ENCODE results near the gene SHB. TPM values are rescaled to one million over a fixed set of nuclear protein-coding genes. Genes with fewer than 3 reads are reported as not detected.

SHB gene
- total RNA-seq, 4 donors from 2014 or later: 17.7 to 31.4 (median 24.2) TPM

GRCh38 chr9:38074441-38074961, 5.5 kb upstream of the SHB start:
- intact Hi-C loops (cut with DNase I): no loop called here
- no peak for DNase-seq
- peaks cover 1 to 27% (median 10%) of the 10 kb centered on the region in 3 donors for H3K4me1 ChIP-seq

DNA sequence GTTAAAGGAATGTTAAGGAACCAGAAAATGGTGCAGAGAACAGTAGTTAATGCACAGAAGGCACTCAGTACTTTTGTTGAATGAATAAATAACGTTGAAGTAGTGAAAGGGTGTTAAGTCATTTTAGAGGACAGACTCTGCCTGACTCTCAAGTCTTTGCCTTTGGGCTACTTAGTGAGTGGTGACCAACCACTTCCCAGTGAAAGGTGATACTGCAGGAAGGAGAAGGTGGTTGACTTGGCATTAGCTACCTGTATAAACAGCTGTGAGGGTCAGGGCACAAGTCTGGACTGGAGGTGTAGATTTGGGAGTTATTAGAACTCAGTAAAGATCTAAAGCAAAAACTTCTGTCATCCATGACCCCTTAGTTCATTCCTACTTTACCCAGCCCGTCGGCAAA, 4.9 kb upstream of the SHB start:
- 48 to 68% methylated on average over 3 of the region's 3 CpGs for WGBS, 2 donors
- no peak overlapping the region for H3K27ac ChIP-seq
- H3K4me3 ChIP-seq: no peak overlapping the region
- TF ChIP-seq CTCF (IDR thresholded peaks at IDR 0.05): no peak
- TF ChIP-seq POLR2A (IDR thresholded peaks at IDR 0.05): no peak
- DNase-seq: no peak
- no peaks in the 10 kb centered on the region for H3K36me3 ChIP-seq
- H3K9me3 ChIP-seq: no peaks in the 10 kb centered on the region
- intact Hi-C loops (cut with DNase I): no loop called here
- H3K27me3 ChIP-seq: no peaks in the 10 kb centered on the region
- peaks cover 3 to 25% (median 10%) of the 10 kb centered on the region in 3 donors for H3K4me1 ChIP-seq

More at GRCh38 chr9:38074441-38074961, 5.5 kb upstream of the SHB start:
- no peak overlapping the region for H3K4me3 ChIP-seq
- TF ChIP-seq POLR2A (IDR thresholded peaks at IDR 0.05) (no peak), CTCF (IDR thresholded peaks at IDR 0.05) (no peak)
- WGBS, 2 donors: 66 to 84% methylated on average over 5 of the region's 5 CpGs
- H3K27me3 ChIP-seq: no peaks in the 10 kb centered on the region
- no peaks in the 10 kb centered on the region for H3K9me3 ChIP-seq
- no peaks in the 10 kb centered on the region for H3K36me3 ChIP-seq
- no peak overlapping the region for H3K27ac ChIP-seq

GRCh38 chr9:38071470-38072134, 2.6 kb upstream of the SHB start:
- Histone ChIP-seq H3K27ac (peak overlapping the region in 1 of 4 donors; percentile 21), H3K4me1 (peaks cover 8 to 42% (median 10%) of the 10 kb centered on the region in 3 donors), H3K9me3 (no peaks in the 10 kb centered on the region), H3K4me3 (no peak overlapping the region), H3K36me3 (no peaks in the 10 kb centered on the region), H3K27me3 (no peaks in the 10 kb centered on the region)
- intact Hi-C loops (cut with DNase I): no loop called here
- TF ChIP-seq CTCF (IDR thresholded peaks at IDR 0.05) (no peak), POLR2A (IDR thresholded peaks at IDR 0.05) (no peak)
- 45 to 57% methylated on average over 6 to 7 of the region's 7 CpGs for WGBS, 2 donors
- no peak for DNase-seq

GRCh38 chr9:38067859-38068681, 957 bp downstream of the SHB start:
- no peaks in the 10 kb centered on the region for H3K36me3 ChIP-seq
- H3K9me3 ChIP-seq: no peaks in the 10 kb centered on the region
- H3K4me1 ChIP-seq: peaks cover 33 to 70% (median 37%) of the 10 kb centered on the region in 3 donors
- TF ChIP-seq POLR2A (IDR thresholded peaks at IDR 0.05) (no peak), CTCF (IDR thresholded peaks at IDR 0.05) (no peak)
- H3K27ac ChIP-seq: peak overlapping the region; percentile 91 to 97 (median 96)
- WGBS, 2 donors: 0 to 1% methylated on average over 2 to 36 of the region's 107 CpGs
- DNase-seq: no peak
- no peaks in the 10 kb centered on the region for H3K27me3 ChIP-seq
- intact Hi-C loops (cut with DNase I): no loop called here
- peak overlapping the region; percentile 77 to 91 (median 91) for H3K4me3 ChIP-seq
